GM12864 (cell line): ENCODE measurements around the gene BEST1.

Source experiments
- DNase-seq: peaks from one replicate; pipeline ENCODE4 v3.0.0-alpha.2; 2011; ENCODE audit warnings: low read depth
- H3K4me3 ChIP-seq: 2 replicates; pipeline ENCODE4 v1.5.1; 2011; ENCODE audit warnings: mild to moderate bottlenecking, low read depth, low read length, control low read depth
- CTCF ChIP-seq: IDR thresholded peaks from 2 replicates; pipeline ENCODE4 v1.5.1; 2011; ENCODE audit warnings: low read depth, mild to moderate bottlenecking, moderate library complexity, low read length, control low read depth, inconsistent platforms; ENCODE audit errors: missing control alignments

The BEST1 gene

GRCh38 chr11:61916737-61917333 is 33.3 kb upstream of the BEST1 start:
- H3K4me3 ChIP-seq, result no peak overlapping the region; the same call in 1 of the 2 replicates

GRCh38 chr11:61917334-61918109 is 32.6 kb upstream of the BEST1 start, which contains the start of gene RAB3IL1:
RAB3IL1 (minus strand) TSS chr11:61917566; CDS start chr11:61917367, 199 bp downstream.
- no peak for DNase-seq
- TF ChIP-seq CTCF, result no peak
- H3K4me3 ChIP-seq, result no peak within 1 kb of the TSS; the same call in 1 of the 2 replicates

More at GRCh38 chr11:61916737-61917333, 33.3 kb upstream of the BEST1 start:
- DNase-seq, result no peak
- no peak for TF ChIP-seq CTCF

GRCh38 chr11:61918251-61918937 is 31.8 kb upstream of the BEST1 start:
- H3K4me3 ChIP-seq, result no peak overlapping the region
- TF ChIP-seq CTCF, result no peak
- no peak for DNase-seq

GRCh38 chr11:61918938-61919704 is 31.0 kb upstream of the BEST1 start:
- TF ChIP-seq CTCF, result no peak
- DNase-seq, result no peak
- no peak overlapping the region for H3K4me3 ChIP-seq

GRCh38 chr11:61919705-61920631 is 30.2 kb upstream of the BEST1 start:
- DNase-seq, result no peak
- TF ChIP-seq CTCF, result no peak
- H3K4me3 ChIP-seq, result no peak overlapping the region

- H3K4me3 ChIP-seq, result no peak overlapping the region
- no peak for DNase-seq
- TF ChIP-seq CTCF, result no peak
These were observed 28.7 kb upstream of the BEST1 start for GRCh38 chr11:61921446-61921845.
